Esophagus (tissue), 2 donors: ENCODE results near the gene RSPH1. TPM values are rescaled to one million over a fixed set of nuclear protein-coding genes. Genes with fewer than 3 reads are reported as not detected.

Source experiments
- H3K27ac ChIP-seq, 2 donors: one replicate each; pipeline ENCODE4 v1.5.1; 2013; ENCODE audit warnings: low read depth in 2 of 2, mild to moderate bottlenecking in 2 of 2, inconsistent platforms in 1 of 2, low read length in 1 of 2, moderate library complexity in 1 of 2
- H3K27me3 ChIP-seq, 2 donors: one replicate each; pipeline ENCODE4 v1.6.1; 2013; ENCODE audit warnings: low read length in 2 of 2, control low read depth in 1 of 2, mild to moderate bottlenecking in 1 of 2; ENCODE audit not compliant: insufficient read depth in 2 of 2, control insufficient read depth in 1 of 2
- H3K36me3 ChIP-seq, 2 donors: one replicate each; pipeline ENCODE4 v1.6.1; 2013; ENCODE audit warnings: low read length in 1 of 2; ENCODE audit not compliant: control insufficient read depth in 2 of 2, insufficient read depth in 2 of 2
- H3K4me1 ChIP-seq, 2 donors: one replicate each; pipeline ENCODE4 v1.6.1; 2013; ENCODE audit warnings: low read length in 1 of 2; ENCODE audit not compliant: control insufficient read depth in 2 of 2, insufficient read depth in 2 of 2
- H3K4me3 ChIP-seq, 2 donors: one replicate each; pipeline ENCODE4 v1.5.1; 2013; ENCODE audit warnings: low read length in 2 of 2, mild to moderate bottlenecking in 2 of 2, low read depth in 1 of 2, moderate library complexity in 1 of 2
- H3K9me3 ChIP-seq, 2 donors: one replicate each; pipeline ENCODE4 v1.6.1; 2013; ENCODE audit warnings: mild to moderate bottlenecking in 2 of 2, low read depth in 1 of 2, low read length in 1 of 2, moderate library complexity in 1 of 2; ENCODE audit not compliant: control insufficient read depth in 2 of 2, insufficient read depth in 1 of 2
- WGBS, 2 donors: extraction: QIAGEN DNeasy Blood & Tissue Kit; methylation state at CpG; one replicate each; pipeline ENCODE4 v1.1.7; 2013; 5-methylcytosine and 5-hydroxymethylcytosine counted together
- polyA plus RNA-seq, 2 donors: library from polyadenylated mRNA; stranded (reverse); fragments of 200-250 nt; gene quantifications; one replicate each; pipeline ENCODE4 v1.2.3, GENCODE V29; 2013
- donor health status: healthy with polysubstance abuse.
- donor health status: Bipolar disorder and iron deficiency.

The RSPH1 gene
- polyA plus RNA-seq, 2 donors = 0.20 to 0.53 TPM

GRCh38 chr21:42518215-42518614, 22.2 kb upstream of the RSPH1 start:
- Histone ChIP-seq H3K9me3 (no peaks in the 10 kb centered on the region), H3K4me1 (peaks cover 0 to 12% of the 10 kb centered on the region in 2 donors), H3K27me3 (no peaks in the 10 kb centered on the region), H3K27ac (peak overlapping the region in 1 of 2 donors; percentile 63), H3K36me3 (peaks cover 8 to 21% of the 10 kb centered on the region in 2 donors), H3K4me3 (no peak overlapping the region)
- WGBS, 2 donors = 59 to 62% methylated on average over 11 of the region's 11 CpGs

- WGBS, 2 donors = 80 to 82% methylated on average over 12 of the region's 12 CpGs
- no peaks in the 10 kb centered on the region for H3K9me3 ChIP-seq
- peak overlapping the region; percentile 41 to 42 for H3K27ac ChIP-seq
- H3K4me1 ChIP-seq = peaks cover 0 to 10% of the 10 kb centered on the region in 2 donors
- H3K36me3 ChIP-seq = peaks cover 8 to 11% of the 10 kb centered on the region in 2 donors
- peak overlapping the region in 1 of 2 donors; percentile 59 for H3K4me3 ChIP-seq
- H3K27me3 ChIP-seq = no peaks in the 10 kb centered on the region
Observed at GRCh38 chr21:42515708-42516502, 19.9 kb upstream of the RSPH1 start.

- WGBS, 2 donors = 26 to 27% methylated on average over 5 of the region's 5 CpGs
- Histone ChIP-seq H3K4me1 (peaks cover 0 to 10% of the 10 kb centered on the region in 2 donors), H3K9me3 (no peaks in the 10 kb centered on the region), H3K27me3 (no peaks in the 10 kb centered on the region), H3K4me3 (peak overlapping the region; percentile 59 to 80), H3K27ac (peak overlapping the region in 1 of 2 donors; percentile 68), H3K36me3 (peaks cover 7 to 8% of the 10 kb centered on the region in 2 donors)
Observed at GRCh38 chr21:42514883-42515228, 18.8 kb upstream of the RSPH1 start.

- peak overlapping the region; percentile 59 to 80 for H3K4me3 ChIP-seq
- 0 to 1% methylated on average over 54 to 77 of the region's 77 CpGs for WGBS, 2 donors
- peak overlapping the region; percentile 68 to 74 for H3K27ac ChIP-seq
- H3K27me3 ChIP-seq = no peaks in the 10 kb centered on the region
- peaks cover 4% of the 10 kb centered on the region in 2 donors for H3K36me3 ChIP-seq
- H3K9me3 ChIP-seq = no peaks in the 10 kb centered on the region
- H3K4me1 ChIP-seq = peaks cover 0 to 10% of the 10 kb centered on the region in 2 donors
Observed at GRCh38 chr21:42513985-42514882, 18.2 kb upstream of the RSPH1 start.

GRCh38 chr21:42513151-42513984, 17.3 kb upstream of the RSPH1 start, which contains the start of gene SLC37A1:
Gene SLC37A1 (plus strand): TSS chr21:42513852. CDS start chr21:42518455, 4,603 bp downstream.
- H3K36me3 ChIP-seq = no peaks in the 10 kb centered on the region
- peak within 1 kb of the TSS; percentile 68 to 74 for H3K27ac ChIP-seq
- WGBS, 2 donors = 13 to 16% methylated on average over 62 to 88 of the region's 88 CpGs
- H3K4me3 ChIP-seq = peak within 1 kb of the TSS; percentile 59 to 80
- peaks cover 0 to 10% of the 10 kb centered on the region in 2 donors for H3K4me1 ChIP-seq
- H3K27me3 ChIP-seq = no peaks in the 10 kb centered on the region
- H3K9me3 ChIP-seq = no peaks in the 10 kb centered on the region

- 94 to 95% methylated on average over 16 of the region's 16 CpGs for WGBS, 2 donors
- no peaks in the 10 kb centered on the region for H3K36me3 ChIP-seq
- H3K4me1 ChIP-seq = peaks cover 0 to 4% of the 10 kb centered on the region in 2 donors
- no peak overlapping the region for H3K27ac ChIP-seq
- no peak overlapping the region for H3K4me3 ChIP-seq
- no peaks in the 10 kb centered on the region for H3K9me3 ChIP-seq
- H3K27me3 ChIP-seq = no peaks in the 10 kb centered on the region
Observed at GRCh38 chr21:42512346-42513034, 16.5 kb upstream of the RSPH1 start.

GRCh38 chr21:42509244-42509643, 13.2 kb upstream of the RSPH1 start:
- no peaks in the 10 kb centered on the region for H3K4me1 ChIP-seq
- H3K36me3 ChIP-seq = no peaks in the 10 kb centered on the region
- no peaks in the 10 kb centered on the region for H3K9me3 ChIP-seq
- 70 to 73% methylated on average over 11 of the region's 11 CpGs for WGBS, 2 donors
- no peaks in the 10 kb centered on the region for H3K27me3 ChIP-seq
- no peak overlapping the region for H3K27ac ChIP-seq
- H3K4me3 ChIP-seq = no peak overlapping the region

GRCh38 chr21:42508371-42508770, 12.3 kb upstream of the RSPH1 start:
- Histone ChIP-seq H3K27me3 (no peaks in the 10 kb centered on the region), H3K27ac (no peak overlapping the region), H3K4me3 (no peak overlapping the region), H3K36me3 (no peaks in the 10 kb centered on the region), H3K9me3 (no peaks in the 10 kb centered on the region), H3K4me1 (no peaks in the 10 kb centered on the region)
- 93 to 95% methylated on average over 2 of the region's 2 CpGs for WGBS, 2 donors
